ENCODE measurements around the gene PARP12. TPM values are rescaled to one million over a fixed set of nuclear protein-coding genes. Genes with fewer than 3 reads are reported as not detected.

Gene PARP12
- total and polyA plus RNA-seq, 5 donors, result 9.4 to 21.6 (median 11.0) TPM

- Histone ChIP-seq H3K4me1 (ENCODE audit: control insufficient read depth, insufficient read depth, low read length) (no peaks in the 10 kb centered on the region), H3K9me3 (ENCODE audit: control insufficient read depth, low read length) (no peaks in the 10 kb centered on the region)
- 89% methylated on average over 11 of the region's 11 CpGs for WGBS
These were observed 86.5 kb downstream of the PARP12 start for GRCh38 chr7:139976055-139976837.

GRCh38 chr7:139974179-139974811, 88.5 kb downstream of the PARP12 start:
- no peaks in the 10 kb centered on the region for H3K27me3 ChIP-seq (ENCODE audit: control insufficient read depth, insufficient read depth)
- no peak overlapping the region for H3K27ac ChIP-seq (ENCODE audit: low read length)
- no peak for ATAC-seq
- WGBS, result 93% methylated on average over 13 of the region's 13 CpGs
- intact Hi-C loops (cut with DNase I), result no loop called here
- H3K4me1 ChIP-seq (ENCODE audit: control insufficient read depth, insufficient read depth, low read length), result no peaks in the 10 kb centered on the region
- H3K4me3 ChIP-seq (ENCODE audit: low read length), result no peak overlapping the region
- DNase-seq, result no peak
- no peaks in the 10 kb centered on the region for H3K9me3 ChIP-seq (ENCODE audit: control insufficient read depth, low read length)

More at GRCh38 chr7:139976055-139976837, 86.5 kb downstream of the PARP12 start:
- ATAC-seq, result no peak
- DNase-seq, result no peak
- H3K4me3 ChIP-seq (ENCODE audit: low read length), result no peak overlapping the region
- no peaks in the 10 kb centered on the region for H3K27me3 ChIP-seq (ENCODE audit: control insufficient read depth, insufficient read depth)
- no peak overlapping the region for H3K27ac ChIP-seq (ENCODE audit: low read length)
- intact Hi-C loops (cut with DNase I), result no loop called here

Other genes with a start within 250 kb of the PARP12 start
- 1 to 10 TPM; 5.8 to 9.1 (median 7.2) TPM for gene TBXAS1, start 233.7 kb downstream of the PARP12 start, total RNA-seq
- 3.1 TPM for gene TBXAS1, start 233.7 kb downstream of the PARP12 start, polyA plus RNA-seq
- 10 to 100 TPM; 11.5 to 14.8 (median 12.8) TPM for gene KDM7A, start 114.0 kb upstream of the PARP12 start, total RNA-seq
- gene KDM7A, start 114.0 kb upstream of the PARP12 start, polyA plus RNA-seq, result 4.5 TPM

All from right cardiac atrium (tissue), 5 donors.